Spleen (tissue), 7 donors: ENCODE results near the gene SUPT5H.

ENCODE experiments used
- CTCF ChIP-seq, 11 experiments: fragments of 200-600 bp in 7 of 11; fragments of 450-650 bp in 4 of 11; sonication (generic) in 4 of 11; IDR thresholded peaks in 8 of 11; conservative IDR thresholded peaks in 3 of 11; 1 replicate in 7 of 11; 2 replicates in 4 of 11; pipeline versions ENCODE4 v1.4.0 to v1.8.0; 2016 to 2021; ENCODE audit warnings: antibody characterized with exemption in 11 of 11, inconsistent platforms in 4 of 11, mild to moderate bottlenecking in 1 of 11
- POLR2A ChIP-seq, 3 donors: fragments of 450-650 bp; IDR thresholded peaks; one replicate each; pipeline ENCODE4 v1.5.1; 2017; ENCODE audit warnings: antibody characterized with exemption in 3 of 3, mild to moderate bottlenecking in 1 of 3
- POLR2AphosphoS5 ChIP-seq, 3 donors: sonication (generic); formaldehyde crosslinking; IDR thresholded peaks; one replicate each; pipeline ENCODE4 v1.5.1; 2017; ENCODE audit warnings: antibody characterized with exemption in 3 of 3
- donor health status: DM: no; HTN: no; CAD: no; lungs with moderate emphysema.
- donor health status: DM: no; HTN: no; CAD: no.
- donor health status: DM: no; HTN: no; CAD: no.

- no peak for TF ChIP-seq POLR2AphosphoS5 (IDR thresholded peaks at IDR 0.05)
- TF ChIP-seq POLR2A (IDR thresholded peaks at IDR 0.05): no peak
- no peak for TF ChIP-seq CTCF (IDR thresholded peaks at IDR 0.05 in 8 of 11, conservative IDR thresholded peaks at IDR 0.05 in 3 of 11)
Measured at GRCh38 chr19:39444598-39445195, 685 bp upstream of the SUPT5H start.
